HEK293 (cell line): ENCODE data around the gene DMBX1.

Source experiments
- CTCF ChIA-PET: fragments of 350-600 bp; formaldehyde crosslinking; extraction: SDS; loops from one replicate; lab custom pipeline; 2021; ENCODE audit warnings: antibody characterized with exemption; lab: Yijun Ruan, JAX
- POLR2A ChIA-PET: fragments of 300-600 bp; formaldehyde crosslinking; extraction: SDS; loops from one replicate; lab custom pipeline; 2020; ENCODE audit warnings: antibody characterized with exemption, inconsistent platforms; lab: Yijun Ruan, JAX
- H3K27ac ChIP-seq: fragments of 200-500 bp; sonication (Bioruptor generic); 2 replicates; pipeline ENCODE4 v1.5.1; 2014; ENCODE audit warnings: low read depth, low read length, control low read depth, inconsistent platforms; ENCODE audit errors: extremely low read depth
- H3K36me3 ChIP-seq, 2 experiments: fragments of 200-500 bp in 1 of 2; sonication (Bioruptor generic) in 1 of 2; 1 replicate in 1 of 2; 2 replicates in 1 of 2; pipeline ENCODE4 v1.5.1; 2014 to 2017; ENCODE audit warnings: inconsistent platforms in 2 of 2, low read length in 2 of 2; ENCODE audit not compliant: control insufficient read depth in 2 of 2, insufficient read depth in 1 of 2
- H3K4me1 ChIP-seq: fragments of 200-500 bp; sonication (Bioruptor generic); 2 replicates; pipeline ENCODE4 v1.5.1; 2014; ENCODE audit warnings: mild to moderate bottlenecking, low read length, inconsistent platforms; ENCODE audit not compliant: control insufficient read depth, insufficient read depth
- H3K4me3 ChIP-seq: 2 replicates; pipeline ENCODE4 v1.5.1; 2011; ENCODE audit warnings: low read depth, mild to moderate bottlenecking, control low read depth, low read length, moderate library complexity
- H3K9me3 ChIP-seq: fragments of 200-500 bp; sonication (Bioruptor generic); 2 replicates; pipeline ENCODE4 v1.5.1; 2014; ENCODE audit warnings: low read depth, low read length, inconsistent platforms; ENCODE audit not compliant: control insufficient read depth, insufficient read depth
- GLIS1 ChIP-seq: fragments of 450-650 bp; formaldehyde crosslinking; IDR thresholded peaks from 2 replicates; pipeline ENCODE4 v1.5.1; 2016; ENCODE audit warnings: missing biosample characterization, missing genetic modification characterization
- INSM2 ChIP-seq: fragments of 450-650 bp; formaldehyde crosslinking; IDR thresholded peaks from 2 replicates; pipeline ENCODE4 v1.5.1; 2016; ENCODE audit warnings: missing biosample characterization, missing genetic modification characterization
- KLF17 ChIP-seq: fragments of 450-650 bp; formaldehyde crosslinking; IDR thresholded peaks from 2 replicates; pipeline ENCODE4 v1.5.1; 2016; ENCODE audit warnings: missing biosample characterization, missing genetic modification characterization
- OSR2 ChIP-seq: fragments of 450-650 bp; formaldehyde crosslinking; IDR thresholded peaks from 2 replicates; pipeline ENCODE4 v1.5.1; 2016; ENCODE audit warnings: missing biosample characterization, missing genetic modification characterization
- PATZ1 ChIP-seq: fragments of 450-650 bp; formaldehyde crosslinking; IDR thresholded peaks from 2 replicates; pipeline ENCODE4 v1.5.1; 2016; ENCODE audit warnings: missing biosample characterization, missing genetic modification characterization
- SALL2 ChIP-seq: fragments of 450-650 bp; formaldehyde crosslinking; IDR thresholded peaks from 2 replicates; pipeline ENCODE4 v1.5.0; 2017; ENCODE audit warnings: missing biosample characterization, mild to moderate bottlenecking, missing genetic modification characterization, borderline replicate concordance
- SP7 ChIP-seq: fragments of 450-650 bp; formaldehyde crosslinking; IDR thresholded peaks from 2 replicates; pipeline ENCODE4 v1.5.1; 2016; ENCODE audit warnings: missing biosample characterization, missing genetic modification characterization
- WT1 ChIP-seq: fragments of 450-650 bp; formaldehyde crosslinking; IDR thresholded peaks from 2 replicates; pipeline ENCODE4 v1.5.1; 2016; ENCODE audit warnings: missing biosample characterization, missing genetic modification characterization
- ZBTB8A ChIP-seq: fragments of 450-650 bp; formaldehyde crosslinking; IDR thresholded peaks from 2 replicates; pipeline ENCODE4 v1.5.1; 2016; ENCODE audit warnings: missing biosample characterization, missing genetic modification characterization
- ZNF239 ChIP-seq: fragments of 450-650 bp; formaldehyde crosslinking; IDR thresholded peaks from 2 replicates; pipeline ENCODE4 v1.5.1; 2016; ENCODE audit warnings: missing biosample characterization, missing genetic modification characterization
- ZNF324 ChIP-seq: fragments of 450-650 bp; formaldehyde crosslinking; IDR thresholded peaks from 2 replicates; pipeline ENCODE4 v1.5.1; 2016; ENCODE audit warnings: missing biosample characterization, missing genetic modification characterization
- ZNF341 ChIP-seq: fragments of 450-650 bp; formaldehyde crosslinking; IDR thresholded peaks from 2 replicates; pipeline ENCODE4; 2016; ENCODE audit warnings: low read depth, missing biosample characterization, missing genetic modification characterization
- ZNF354C ChIP-seq: fragments of 450-650 bp; formaldehyde crosslinking; IDR thresholded peaks from 2 replicates; pipeline ENCODE4 v1.5.1; 2016; ENCODE audit warnings: missing biosample characterization, missing genetic modification characterization, low read depth, borderline replicate concordance
- ZNF398 ChIP-seq: fragments of 450-650 bp; formaldehyde crosslinking; IDR thresholded peaks from 2 replicates; pipeline ENCODE4 v1.5.1; 2017; ENCODE audit warnings: missing biosample characterization, missing genetic modification characterization
- ZNF423 ChIP-seq: fragments of 450-650 bp; formaldehyde crosslinking; IDR thresholded peaks from 2 replicates; pipeline ENCODE4 v1.5.1; 2016; ENCODE audit warnings: missing biosample characterization, missing genetic modification characterization
- ZNF76 ChIP-seq: fragments of 450-650 bp; formaldehyde crosslinking; IDR thresholded peaks from 2 replicates; pipeline ENCODE4; 2016; ENCODE audit warnings: low read depth, missing biosample characterization, missing genetic modification characterization, borderline replicate concordance
- ZSCAN16 ChIP-seq: fragments of 450-650 bp; formaldehyde crosslinking; IDR thresholded peaks from 2 replicates; pipeline ENCODE4 v1.5.1; 2016; ENCODE audit warnings: missing biosample characterization, missing genetic modification characterization

DMBX1 gene

GRCh38 chr1:46525253-46525983 is 35.8 kb downstream of the DMBX1 start (continued):
- TF ChIP-seq INSM2 (tag by site-specific recombination), result no peak
- peak; percentile 26; the same call in 1 of the 2 replicates for TF ChIP-seq ZNF341 (tag by site-specific recombination)
- TF ChIP-seq SP7 (tag by site-specific recombination), result peak; percentile 50; the same call in 1 of the 2 replicates
- peak; percentile 12; the same call in 1 of the 2 replicates for TF ChIP-seq ZNF76 (tag by site-specific recombination)
- no peak for TF ChIP-seq ZNF324 (tag by site-specific recombination)
- TF ChIP-seq PATZ1 (tag by site-specific recombination), result 0 out of 2 replicates have a peak, but pooled peaks have one; percentile 21
- no peak for TF ChIP-seq ZNF239 (tag by site-specific recombination)
- TF ChIP-seq GLIS1 (tag by site-specific recombination), result peak; percentile 43
- no peak for TF ChIP-seq ZSCAN16 (tag by site-specific recombination)

GRCh38 chr1:46526013-46526690 is 36.5 kb downstream of the DMBX1 start:
- ChIA-PET POLR2A (interaction anchor here (0.5 to 0.9 kb wide), 2 partner anchors 15 to 38 kb away, joined by 3 read pairs; no protein-coding TSS in a partner anchor), CTCF (interaction anchor here (0.6 to 15.0 kb wide), 15 partner anchors 7 to 193 kb away, joined by 3 to 418 read pairs (median 8); partner anchors contain the start of gene DMBX1)
- TF ChIP-seq OSR2 (tag by site-specific recombination) (no peak; the same call in 1 of the 2 replicates), KLF17 (tag by site-specific recombination) (peak; percentile 72), SALL2 (no peak), ZNF423 (tag by site-specific recombination) (no peak), GLIS1 (tag by site-specific recombination) (peak; percentile 95), ZBTB8A (tag by site-specific recombination) (0 out of 2 replicates have a peak, but pooled peaks have one; percentile 26), ZSCAN16 (tag by site-specific recombination) (no peak), WT1 (peak; percentile 55), ZNF354C (tag by site-specific recombination) (no peak), PATZ1 (tag by site-specific recombination) (peak; percentile 48; the same call in 1 of the 2 replicates), ZNF398 (tag by site-specific recombination) (peak; percentile 82)
- Histone ChIP-seq H3K4me1 (peaks cover 5% of the 10 kb centered on the region; the same call in 1 of the 2 replicates), H3K4me3 (no peak overlapping the region), H3K36me3 (no peaks in the 10 kb centered on the region), H3K9me3 (no peaks in the 10 kb centered on the region), H3K27ac (no peak overlapping the region)
